HG03135 (cell line): ENCODE results near the gene PRM1.

Source experiments
- ATAC-seq: cut with Tn5 transposase; IDR thresholded peaks from one replicate; pipeline ENCODE4 v1.9.1; 2021; ENCODE audit warnings: mild to moderate bottlenecking, moderate library complexity; ENCODE audit not compliant: unreplicated experiment

The PRM1 gene

GRCh38 chr16:11273721-11274324 is 7.3 kb downstream of the PRM1 start:
- ATAC-seq, result no peak

DNA sequence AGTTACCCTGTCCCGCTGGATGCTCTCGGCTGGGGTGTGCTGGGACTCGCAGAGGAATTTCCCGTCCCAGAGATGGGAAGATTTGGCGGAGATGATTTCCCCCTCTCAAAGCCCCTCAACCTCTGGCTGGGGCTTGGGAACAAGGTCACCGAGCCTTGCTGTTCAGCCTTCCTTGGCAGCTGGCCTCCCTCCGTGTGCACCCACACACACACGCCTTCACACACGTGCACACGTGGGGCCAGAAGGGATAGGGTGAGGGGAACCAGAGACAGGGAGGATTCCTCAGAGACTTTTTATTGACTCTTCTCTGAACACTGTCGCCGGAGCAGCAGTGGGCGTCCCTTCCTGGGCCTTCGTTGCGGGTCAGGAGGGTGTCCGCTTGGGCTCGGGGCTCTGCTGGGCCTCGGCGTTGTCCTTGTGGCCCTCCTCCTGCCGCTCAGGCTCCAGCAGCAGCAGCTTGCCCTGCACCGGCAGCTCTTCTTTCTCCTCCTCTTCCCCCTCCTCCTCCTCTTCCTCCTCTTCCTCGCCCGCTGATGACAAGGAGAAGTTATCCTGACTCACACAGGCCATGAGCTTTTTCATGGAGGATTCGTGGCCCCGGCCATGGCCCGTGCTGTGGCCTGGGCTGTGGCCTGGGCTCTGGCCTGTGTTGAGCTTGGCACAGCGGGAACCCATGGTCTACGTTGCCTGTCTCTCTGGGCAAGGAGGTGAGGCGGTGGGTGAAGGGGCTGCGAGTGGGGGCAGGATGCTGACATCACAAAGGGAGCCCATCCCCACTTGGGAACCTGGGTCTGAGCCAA is 8.0 kb downstream of the PRM1 start, which contains the start of gene PRM3:
PRM3 (minus strand) TSS at position 709 of the 800 bp plus-strand sequence; CDS start at position 675, 34 bp downstream.
- ATAC-seq, result no peak

DNA sequence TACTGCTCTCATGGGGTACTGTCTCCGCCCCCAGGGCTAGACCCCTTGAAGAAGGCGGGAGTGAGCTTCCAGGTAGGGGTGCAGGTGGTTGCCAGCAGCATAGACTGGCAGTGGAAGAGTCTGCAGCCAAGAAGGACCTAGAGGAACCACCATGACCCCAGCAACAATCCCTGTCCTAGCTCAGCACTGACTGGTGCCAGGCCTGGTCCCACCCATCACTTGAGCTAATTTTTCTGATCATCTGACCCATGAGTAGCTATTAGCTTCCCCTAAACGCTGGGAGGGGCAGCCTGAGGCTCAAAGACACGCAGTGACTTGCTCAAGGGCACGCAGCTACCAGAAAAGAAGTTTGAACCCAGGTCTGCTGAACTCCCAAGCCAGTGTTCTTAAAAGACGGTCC is 8.6 kb downstream of the PRM1 start:
- ATAC-seq, result no peak

DNA sequence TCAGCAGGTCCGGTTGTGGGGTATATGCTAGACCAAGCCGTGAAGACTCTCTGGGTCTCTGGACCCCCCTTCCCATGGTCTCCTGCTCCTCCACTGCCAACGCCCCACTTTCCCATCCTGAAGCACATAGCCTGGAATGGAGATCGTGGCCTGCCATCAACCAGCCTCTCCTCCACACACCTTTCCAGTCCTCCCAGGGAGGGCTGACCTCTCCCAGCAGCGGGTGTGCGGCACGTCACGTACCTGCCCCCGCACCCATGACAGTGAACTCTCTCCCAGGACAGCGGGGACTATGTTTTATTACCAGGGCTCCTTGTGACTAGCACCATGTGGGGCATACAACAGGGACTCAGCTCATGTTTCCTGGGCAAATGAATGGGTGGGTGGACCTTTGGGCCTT is 9.5 kb downstream of the PRM1 start:
- ATAC-seq, result no peak

GRCh38 chr16:11270602-11271162 is 10.4 kb downstream of the PRM1 start:
- ATAC-seq, result no peak

DNA sequence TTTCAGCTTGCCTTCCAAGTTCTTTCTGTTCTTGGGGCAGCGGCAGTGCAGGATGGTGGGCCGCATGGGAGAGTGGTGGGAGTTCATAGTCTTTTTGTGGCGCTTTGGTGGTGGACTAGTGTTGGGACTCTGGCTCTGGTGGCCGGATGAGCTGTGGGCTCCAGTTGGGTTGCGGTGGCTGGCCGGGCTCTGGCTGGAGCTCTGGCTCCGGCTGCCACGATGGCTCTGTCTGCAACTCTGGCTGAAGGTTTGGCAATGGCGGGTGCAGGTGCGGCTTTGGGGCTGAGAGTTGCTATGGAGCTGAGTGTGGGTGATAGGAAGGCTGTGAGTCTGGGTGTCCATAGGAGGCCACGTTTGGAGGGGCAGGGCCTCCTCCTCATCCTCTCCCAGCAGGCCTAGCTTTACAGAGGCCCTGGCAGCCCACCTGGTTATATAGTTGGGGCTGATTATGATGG is 12.2 kb downstream of the PRM1 start, which contains the start of gene TNP2:
TNP2 (minus strand) TSS at position 405 of the 455 bp plus-strand sequence; CDS start at position 342, 63 bp downstream.
- ATAC-seq, result no peak

DNA sequence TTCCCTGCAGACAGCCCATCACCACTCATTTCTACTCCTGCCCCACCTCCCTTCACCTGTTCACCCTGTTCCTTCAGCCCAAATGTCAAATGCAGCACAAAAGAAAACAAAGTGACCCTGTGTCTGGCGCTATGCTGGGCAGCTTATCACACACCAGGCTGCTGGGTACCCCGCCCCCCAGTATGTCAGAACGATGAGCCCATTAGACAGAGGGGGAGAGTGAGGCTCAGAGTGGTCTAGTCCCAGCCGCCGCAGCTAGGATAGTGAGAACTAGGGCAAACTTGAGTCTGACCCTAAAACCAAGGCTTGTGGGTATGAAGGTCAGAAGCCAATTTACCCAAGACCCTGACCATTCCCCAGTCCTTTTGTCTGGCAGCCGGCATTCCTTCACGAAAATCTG is 16.0 kb downstream of the PRM1 start:
- no peak for ATAC-seq

DNA sequence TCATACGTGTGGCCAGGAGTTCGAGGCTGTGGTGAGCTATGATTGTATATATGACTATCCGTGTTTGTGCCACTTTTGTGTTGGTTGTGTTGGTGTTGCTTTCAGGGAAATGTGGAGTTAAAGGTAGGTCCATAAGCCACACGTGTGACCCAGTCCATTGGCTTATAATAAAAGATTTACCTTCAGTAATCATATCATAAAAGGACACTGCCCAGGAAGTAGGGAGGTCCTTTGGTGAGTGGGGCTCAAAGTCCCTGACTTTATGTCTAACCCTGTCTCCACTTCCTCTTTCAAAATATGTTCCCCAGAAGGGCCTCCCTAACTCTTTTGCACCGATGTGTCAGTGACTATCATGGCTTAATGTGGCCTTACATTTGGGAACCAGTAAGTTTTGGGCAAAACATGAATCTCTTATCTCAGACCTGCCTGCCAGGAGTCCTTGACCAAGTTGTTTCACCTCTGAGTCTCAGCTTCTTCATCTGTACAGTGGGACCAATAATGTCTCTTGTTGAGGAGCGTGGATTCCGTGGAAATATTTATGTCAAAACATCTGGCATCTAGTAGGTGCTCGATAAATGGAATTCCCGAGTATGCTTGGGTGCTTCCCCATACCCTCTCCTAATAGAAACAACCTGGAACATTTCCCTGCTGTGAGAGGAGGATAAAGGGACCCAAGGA is 16.8 kb downstream of the PRM1 start:
- no peak for ATAC-seq

DNA sequence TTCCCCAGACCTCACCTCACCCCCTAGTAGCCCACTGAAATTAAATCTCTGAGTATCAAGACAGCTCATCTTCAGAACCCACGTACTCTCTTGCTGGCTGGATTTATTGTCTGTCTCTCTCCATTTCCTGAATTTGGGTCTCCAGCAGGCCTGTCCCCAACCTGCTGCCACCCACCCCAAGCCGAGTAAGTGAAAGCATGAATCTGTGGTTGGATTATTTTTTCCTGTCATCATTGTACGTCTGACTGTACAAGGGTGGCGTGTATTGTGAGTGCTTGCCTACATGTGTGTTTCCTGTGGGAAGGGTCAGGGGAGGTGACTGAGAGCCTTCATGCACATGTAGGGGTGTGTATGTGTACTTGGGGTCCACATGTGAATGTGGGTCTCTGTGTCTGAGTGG is 17.4 kb downstream of the PRM1 start:
- no peak for ATAC-seq

DNA sequence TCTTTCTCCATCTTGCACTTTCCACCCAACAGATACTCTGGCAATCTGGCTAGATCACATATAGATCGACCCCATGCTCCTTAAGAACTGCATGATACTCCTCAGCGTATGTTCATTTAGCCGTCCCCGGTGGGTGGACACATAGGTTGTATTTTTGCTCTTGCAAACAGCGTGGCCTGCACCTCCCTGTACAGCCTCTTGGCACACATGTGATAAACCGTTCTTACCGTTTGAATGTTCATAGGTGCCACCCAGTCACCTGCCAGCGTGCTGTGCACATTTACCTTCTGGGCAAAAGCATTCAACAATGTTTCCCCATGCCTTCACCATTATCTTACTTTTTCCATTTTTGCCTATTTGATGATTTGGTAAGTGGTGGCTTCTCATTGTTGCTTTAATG is 18.2 kb downstream of the PRM1 start:
- ATAC-seq, result no peak

DNA sequence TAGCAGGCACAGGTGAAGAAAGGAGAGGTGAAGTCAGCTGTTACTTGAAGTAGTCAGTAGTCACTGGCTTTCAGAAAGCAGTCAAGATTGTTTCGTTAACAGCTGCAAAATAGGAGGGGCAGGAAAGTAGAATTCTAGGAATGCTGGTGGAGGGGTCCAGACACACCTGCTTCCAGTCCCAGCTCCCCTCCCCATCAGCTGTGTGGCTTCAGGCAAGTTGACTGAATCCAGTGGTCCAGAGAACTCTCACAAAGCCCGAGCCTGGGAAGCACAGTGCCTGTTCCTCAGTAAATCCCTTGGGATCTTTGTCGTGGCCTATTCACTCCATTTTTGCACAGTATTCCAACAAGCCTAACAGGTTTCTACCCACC is 20.5 kb downstream of the PRM1 start:
- no peak for ATAC-seq

DNA sequence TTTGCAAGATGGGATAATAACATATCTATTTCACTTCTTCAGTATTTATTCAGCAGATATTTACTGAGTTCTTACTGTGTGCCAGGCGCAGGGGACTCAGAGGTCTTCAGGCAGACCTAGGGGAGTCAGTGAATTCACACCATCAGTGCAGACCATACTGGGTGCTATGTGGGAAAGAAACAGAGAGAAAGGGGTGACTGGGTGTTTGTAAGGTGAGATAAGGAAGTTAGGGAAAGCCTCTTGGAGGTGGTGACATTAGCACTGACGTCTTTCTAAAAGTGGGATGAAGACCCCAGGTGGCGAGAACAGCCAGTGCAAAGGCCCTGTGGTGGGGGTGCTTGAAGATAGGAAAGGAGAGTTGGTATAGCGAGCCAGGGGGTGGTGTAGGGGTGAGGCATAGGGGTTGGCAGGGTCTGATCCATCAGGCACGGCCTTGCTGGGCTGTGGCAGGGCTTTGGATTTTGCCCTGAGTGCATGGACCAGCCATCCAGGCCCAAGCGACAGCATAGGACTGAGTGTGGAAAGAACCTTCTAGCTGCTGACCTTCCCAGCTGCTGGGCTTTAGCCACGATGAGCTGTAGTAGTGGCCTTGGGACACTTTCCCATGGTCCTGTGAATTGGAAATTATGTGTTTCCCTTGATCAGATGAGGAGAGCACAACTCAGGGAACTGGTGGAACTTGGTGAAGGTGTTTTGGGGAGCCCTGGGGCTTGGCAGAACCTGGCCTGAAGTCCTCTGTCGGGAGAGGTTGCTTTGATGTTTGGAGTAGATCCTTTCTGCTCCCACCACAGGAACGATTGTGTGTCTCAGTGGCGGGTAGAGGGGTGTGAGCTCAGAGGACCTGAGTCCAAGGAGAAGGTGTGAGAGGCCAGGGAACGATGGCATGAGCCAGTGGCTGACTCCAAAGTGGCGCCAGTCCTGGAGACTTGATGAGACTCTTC is 21.2 kb downstream of the PRM1 start:
- no peak for ATAC-seq

DNA sequence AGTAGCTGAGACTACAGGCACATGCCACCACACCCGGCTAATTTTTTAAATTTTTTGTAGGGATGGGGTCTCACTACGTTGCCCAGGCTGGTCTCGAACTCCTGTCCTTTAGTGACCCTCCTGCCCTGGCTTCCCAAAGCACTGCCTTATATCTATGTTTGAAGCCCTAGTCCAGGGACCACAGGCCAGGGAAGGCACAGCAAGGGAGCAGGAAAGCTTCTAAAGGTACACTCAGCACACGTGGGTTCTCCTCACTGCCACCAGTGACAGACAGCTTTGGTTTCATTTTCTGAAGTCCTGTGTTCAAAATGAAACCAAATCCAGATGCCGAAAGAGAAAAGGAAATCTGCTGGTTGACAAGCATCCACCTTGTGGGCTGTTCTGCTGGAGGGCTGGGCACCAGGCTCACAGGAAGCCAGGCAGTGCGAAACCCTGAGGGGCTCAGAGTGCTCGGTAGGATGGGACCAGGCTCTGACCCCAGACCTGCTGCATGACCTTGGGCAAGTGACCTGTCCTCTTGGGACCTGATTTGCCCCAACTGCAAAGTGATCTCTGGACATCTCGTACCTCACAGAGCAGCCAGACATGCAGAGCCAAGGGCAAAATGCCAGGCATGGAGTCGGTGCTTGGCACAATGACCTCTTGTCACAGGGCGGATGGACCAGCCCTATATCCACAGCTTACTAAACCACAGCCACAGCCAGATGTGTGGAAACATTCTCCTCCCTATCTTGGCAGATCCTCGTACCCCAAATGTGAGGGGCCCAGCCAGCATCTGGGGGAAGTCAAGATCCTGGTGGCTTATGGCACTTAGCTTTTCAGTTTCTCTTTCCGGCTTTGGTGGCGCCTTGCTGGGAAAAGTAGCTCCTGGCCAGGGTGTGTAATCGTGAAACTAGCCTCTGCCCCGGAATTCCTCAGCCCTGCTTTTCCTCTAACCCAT is 22.3 kb downstream of the PRM1 start:
- no peak for ATAC-seq

- no peak for ATAC-seq
Observed at GRCh38 chr16:11257131-11257938, 23.8 kb downstream of the PRM1 start.

GRCh38 chr16:11256661-11257130 is 24.4 kb downstream of the PRM1 start:
- no peak for ATAC-seq

- peak; percentile 54 for ATAC-seq
Observed at GRCh38 chr16:11255737-11256660, 25.1 kb downstream of the PRM1 start, which contains the start of gene SOCS1. SOCS1 (minus strand) TSS chr16:11256204; CDS start chr16:11255478, 726 bp downstream.
